Fibroblast of lung (primary cell): ENCODE data around the gene KAT5. TPM values are rescaled to one million over a fixed set of nuclear protein-coding genes. Genes with fewer than 3 reads are reported as not detected.

ENCODE experiments used
- DNase-seq, 2 donors: peaks; one replicate each; pipeline versions ENCODE4 v3.0.0 to v3.0.0-alpha.2; 2010; ENCODE audit warnings: low read depth in 2 of 2
- H2AFZ ChIP-seq: 2 replicates; pipeline ENCODE4 v1.5.1; 2012; ENCODE audit warnings: low read length, control low read depth, inconsistent platforms
- H3K27ac ChIP-seq: 2 replicates; pipeline ENCODE4 v1.5.1; 2011; ENCODE audit warnings: low read length, control low read depth; ENCODE audit not compliant: insufficient read depth
- H3K27me3 ChIP-seq: 2 replicates; pipeline ENCODE4 v1.5.1; 2011; ENCODE audit warnings: mild to moderate bottlenecking, low read length; ENCODE audit not compliant: control insufficient read depth, insufficient read depth
- H3K36me3 ChIP-seq: 2 replicates; pipeline ENCODE4 v1.5.1; 2011; ENCODE audit warnings: low read length; ENCODE audit not compliant: control insufficient read depth, insufficient read depth
- H3K4me1 ChIP-seq: 2 replicates; pipeline ENCODE4 v1.5.1; 2011; ENCODE audit warnings: low read length; ENCODE audit not compliant: control insufficient read depth, insufficient read depth; ENCODE audit errors: extremely low read depth
- H3K4me2 ChIP-seq: 2 replicates; pipeline ENCODE4 v1.5.1; 2011; ENCODE audit warnings: low read length, control low read depth; ENCODE audit not compliant: insufficient read depth; ENCODE audit errors: extremely low read depth
- H3K4me3 ChIP-seq, 4 experiments: fragments of 200-600 bp in 1 of 4; sonication (generic) in 1 of 4; replicated peaks in 1 of 4; 2 replicates each; pipeline ENCODE4 v1.5.1; 2011 to 2016; ENCODE audit warnings: low read length in 4 of 4, low read depth in 3 of 4, mild to moderate bottlenecking in 3 of 4, control low read depth in 2 of 4, inconsistent platforms in 1 of 4, mixed read lengths in 1 of 4; ENCODE audit not compliant: insufficient read depth in 1 of 4; ENCODE audit errors: control extremely low read depth in 1 of 4
- H3K79me2 ChIP-seq: 2 replicates; pipeline ENCODE4 v1.5.1; 2012; ENCODE audit warnings: mild to moderate bottlenecking, low read length, inconsistent platforms; ENCODE audit not compliant: control insufficient read depth, insufficient read depth
- H3K9ac ChIP-seq: 2 replicates; pipeline ENCODE4 v1.5.1; 2011; ENCODE audit warnings: mild to moderate bottlenecking, low read length, control low read depth; ENCODE audit not compliant: insufficient read depth
- H3K9me3 ChIP-seq: 2 replicates; pipeline ENCODE4 v1.5.1; 2012; ENCODE audit warnings: low read depth, low read length; ENCODE audit not compliant: control insufficient read depth, insufficient read depth
- H4K20me1 ChIP-seq: 2 replicates; pipeline ENCODE4 v1.5.1; 2011; ENCODE audit warnings: low read length; ENCODE audit not compliant: control insufficient read depth, insufficient read depth; ENCODE audit errors: extremely low read depth
- CTCF ChIP-seq, 2 donors: IDR thresholded peaks in 1 of 2; conservative IDR thresholded peaks in 1 of 2; 1 replicate in 1 of 2; 2 replicates in 1 of 2; pipeline ENCODE4 v1.5.1; 2011 to 2012; ENCODE audit warnings: low read length in 2 of 2, control low read depth in 1 of 2, inconsistent platforms in 1 of 2, low read depth in 1 of 2, mild to moderate bottlenecking in 1 of 2
- EZH2 ChIP-seq: IDR thresholded peaks from 2 replicates; pipeline ENCODE4 v1.5.1; 2012; ENCODE audit warnings: low read length, control low read depth, mild to moderate bottlenecking; ENCODE audit errors: missing control alignments
- polyA plus RNA-seq, 2 donors: library from polyadenylated mRNA; depleted of rRNA in 1 of 2; stranded (reverse) in 1 of 2; unstranded in 1 of 2; fragments of >200 nt; gene quantifications; 2 replicates each; pipeline ENCODE4 v1.2.1, GENCODE V29; 2011 to 2012; ENCODE audit warnings: missing spikeins in 1 of 2
- total RNA-seq: library from RNA; depleted of rRNA; stranded (reverse); fragments of >200 nt; gene quantifications from 2 replicates; pipeline ENCODE4 v1.2.1, GENCODE V29; 2014

Gene KAT5
- total and polyA plus RNA-seq, 2 donors (not counting 1 experiment from before 2014, with no cell fraction given) = 27.8 to 50.4 TPM

- DNase-seq = no peak
- Histone ChIP-seq H3K9ac (no peak overlapping the region), H2AFZ (no peak overlapping the region), H4K20me1 (no peaks in the 10 kb centered on the region), H3K36me3 (peaks cover 42% of the 10 kb centered on the region), H3K4me2 (peak overlapping the region; percentile 48), H3K4me3 (no peak overlapping the region), H3K9me3 (no peaks in the 10 kb centered on the region), H3K4me1 (peaks cover 6% of the 10 kb centered on the region), H3K27me3 (no peaks in the 10 kb centered on the region), H3K79me2 (peaks cover 19% of the 10 kb centered on the region), H3K27ac (no peak overlapping the region)
- TF ChIP-seq EZH2 (no peak), CTCF (conservative IDR thresholded peaks at IDR 0.05 in 1 of 2, IDR thresholded peaks at IDR 0.05 in 1 of 2; ENCODE audit: low read depth in 1 of 2, low read length in 2 of 2) (no peak)
Observed at GRCh38 chr11:65718531-65718930, 6.5 kb downstream of the KAT5 start.

- Histone ChIP-seq H3K27me3 (no peaks in the 10 kb centered on the region), H3K4me1 (peaks cover 6% of the 10 kb centered on the region), H3K79me2 (peaks cover 19% of the 10 kb centered on the region), H3K27ac (no peak overlapping the region), H4K20me1 (no peaks in the 10 kb centered on the region), H3K9ac (no peak overlapping the region), H3K4me2 (peak overlapping the region; percentile 48), H3K9me3 (no peaks in the 10 kb centered on the region), H3K4me3 (peak overlapping the region; percentile 63 to 89 (median 74)), H2AFZ (no peak overlapping the region), H3K36me3 (peaks cover 41% of the 10 kb centered on the region)
- peak; percentile 20 to 33 for DNase-seq
- TF ChIP-seq CTCF (conservative IDR thresholded peaks at IDR 0.05 in 1 of 2, IDR thresholded peaks at IDR 0.05 in 1 of 2; ENCODE audit: low read depth in 1 of 2, low read length in 2 of 2) = no peak
- TF ChIP-seq EZH2 = no peak
Observed at GRCh38 chr11:65718964-65719492, 7.0 kb downstream of the KAT5 start.

- no peaks in the 10 kb centered on the region for H3K27me3 ChIP-seq
- peak overlapping the region; percentile 50 for H3K27ac ChIP-seq
- no peak overlapping the region for H2AFZ ChIP-seq
- peaks cover 34% of the 10 kb centered on the region for H3K36me3 ChIP-seq
- DNase-seq = peak; percentile 34 to 55
- H3K4me1 ChIP-seq = peaks cover 6% of the 10 kb centered on the region
- H4K20me1 ChIP-seq = no peaks in the 10 kb centered on the region
- H3K9me3 ChIP-seq = no peaks in the 10 kb centered on the region
- peak overlapping the region; percentile 69 for H3K9ac ChIP-seq
- peak overlapping the region; percentile 96 for H3K4me2 ChIP-seq
- peak overlapping the region; percentile 63 to 89 (median 74) for H3K4me3 ChIP-seq
- peak in 1 of 2 donors; percentile 4 for TF ChIP-seq CTCF (conservative IDR thresholded peaks at IDR 0.05 in 1 of 2, IDR thresholded peaks at IDR 0.05 in 1 of 2; ENCODE audit: low read depth in 1 of 2, low read length in 2 of 2)
- no peak for TF ChIP-seq EZH2
- H3K79me2 ChIP-seq = peaks cover 19% of the 10 kb centered on the region
Observed at GRCh38 chr11:65719871-65720210, 7.8 kb downstream of the KAT5 start.
